Measurements from ENCODE around the gene GPX5. TPM values are rescaled to one million over a fixed set of nuclear protein-coding genes. Genes with fewer than 3 reads are reported as not detected.

GPX5 gene
- total RNA-seq (2014; rRNA removed; shearing (Covaris generic); ENCODE audit: low replicate concordance), result not detected in 2 replicates

- no peaks in the 10 kb centered on the region for H3K4me1 ChIP-seq (ENCODE audit: low read length)
- DNase-seq, result no peak
- no peaks in the 10 kb centered on the region for H3K9me3 ChIP-seq (ENCODE audit: low read length)
- H3K27ac ChIP-seq (ENCODE audit: low read length), result no peak within 1 kb of the TSS
- H3K4me2 ChIP-seq (ENCODE audit: low read depth, low read length, poor library complexity, severe bottlenecking), result no peak within 1 kb of the TSS
- H3K27me3 ChIP-seq (ENCODE audit: low read length), result no peaks in the 10 kb centered on the region
- no peak within 1 kb of the TSS for H3K9ac ChIP-seq (ENCODE audit: low read length)
- H3K4me3 ChIP-seq (ENCODE audit: low read length), result no peak within 1 kb of the TSS
- no peaks in the 10 kb centered on the region for H4K20me1 ChIP-seq (ENCODE audit: insufficient read depth, low read depth, low read length)
- no peaks in the 10 kb centered on the region for H3K79me2 ChIP-seq (ENCODE audit: low read length)
- H3K36me3 ChIP-seq (ENCODE audit: insufficient read depth, low read length), result no peaks in the 10 kb centered on the region
- H2AFZ ChIP-seq (ENCODE audit: low read length), result no peak within 1 kb of the TSS
- H3K9me2 ChIP-seq (replicated peaks; ENCODE audit: insufficient read depth, low read length), result no peaks in the 10 kb centered on the region
These were observed at the start of gene GPX5 for GRCh38 chr6:28525496-28526039. TSS of gene GPX5 (plus strand) at chr6:28525881. CDS start at chr6:28526014, 133 bp downstream.

GRCh38 chr6:28478518-28478917, 47.2 kb upstream of the GPX5 start:
- no peak overlapping the region for H3K4me2 ChIP-seq (ENCODE audit: low read depth, low read length, poor library complexity, severe bottlenecking)

GRCh38 chr6:28480253-28480932, 45.3 kb upstream of the GPX5 start:
- Histone ChIP-seq H2AFZ (ENCODE audit: low read length) (no peak overlapping the region), H3K9ac (ENCODE audit: low read length) (no peak overlapping the region), H3K36me3 (ENCODE audit: insufficient read depth, low read length) (no peaks in the 10 kb centered on the region), H3K4me2 (ENCODE audit: low read depth, low read length, poor library complexity, severe bottlenecking) (no peak overlapping the region), H3K27me3 (ENCODE audit: low read length) (no peaks in the 10 kb centered on the region), H3K4me1 (ENCODE audit: low read length) (no peaks in the 10 kb centered on the region), H3K27ac (ENCODE audit: low read length) (no peak overlapping the region), H4K20me1 (ENCODE audit: insufficient read depth, low read depth, low read length) (no peaks in the 10 kb centered on the region), H3K79me2 (ENCODE audit: low read length) (no peaks in the 10 kb centered on the region), H3K9me3 (ENCODE audit: low read length) (no peaks in the 10 kb centered on the region), H3K9me2 (replicated peaks; ENCODE audit: insufficient read depth, low read length) (no peaks in the 10 kb centered on the region), H3K4me3 (ENCODE audit: low read length) (no peak overlapping the region)
- no peak for DNase-seq

More at GRCh38 chr6:28478518-28478917, 47.2 kb upstream of the GPX5 start:
- Histone ChIP-seq H3K4me1 (ENCODE audit: low read length) (no peaks in the 10 kb centered on the region), H3K9me3 (ENCODE audit: low read length) (no peaks in the 10 kb centered on the region), H3K4me3 (ENCODE audit: low read length) (no peak overlapping the region), H3K27ac (ENCODE audit: low read length) (no peak overlapping the region), H3K27me3 (ENCODE audit: low read length) (no peaks in the 10 kb centered on the region), H3K79me2 (ENCODE audit: low read length) (no peaks in the 10 kb centered on the region), H4K20me1 (ENCODE audit: insufficient read depth, low read depth, low read length) (no peaks in the 10 kb centered on the region), H2AFZ (ENCODE audit: low read length) (no peak overlapping the region), H3K9ac (ENCODE audit: low read length) (no peak overlapping the region), H3K36me3 (ENCODE audit: insufficient read depth, low read length) (no peaks in the 10 kb centered on the region), H3K9me2 (replicated peaks; ENCODE audit: insufficient read depth, low read length) (no peaks in the 10 kb centered on the region)
- DNase-seq, result no peak

GRCh38 chr6:28485482-28485881, 40.2 kb upstream of the GPX5 start:
- H3K36me3 ChIP-seq (ENCODE audit: insufficient read depth, low read length), result no peaks in the 10 kb centered on the region
- H3K9me3 ChIP-seq (ENCODE audit: low read length), result no peaks in the 10 kb centered on the region
- no peaks in the 10 kb centered on the region for H3K27me3 ChIP-seq (ENCODE audit: low read length)

GRCh38 chr6:28486533-28486932, 39.1 kb upstream of the GPX5 start:
- no peak for DNase-seq
- Histone ChIP-seq H3K9ac (ENCODE audit: low read length) (no peak overlapping the region), H3K4me3 (ENCODE audit: low read length) (no peak overlapping the region), H3K79me2 (ENCODE audit: low read length) (no peaks in the 10 kb centered on the region), H3K27ac (ENCODE audit: low read length) (no peak overlapping the region), H3K27me3 (ENCODE audit: low read length) (no peaks in the 10 kb centered on the region), H3K36me3 (ENCODE audit: insufficient read depth, low read length) (no peaks in the 10 kb centered on the region), H3K4me2 (ENCODE audit: low read depth, low read length, poor library complexity, severe bottlenecking) (no peak overlapping the region), H3K4me1 (ENCODE audit: low read length) (peaks cover 11% of the 10 kb centered on the region), H3K9me3 (ENCODE audit: low read length) (no peaks in the 10 kb centered on the region), H2AFZ (ENCODE audit: low read length) (no peak overlapping the region), H3K9me2 (replicated peaks; ENCODE audit: insufficient read depth, low read length) (no peaks in the 10 kb centered on the region), H4K20me1 (ENCODE audit: insufficient read depth, low read depth, low read length) (no peaks in the 10 kb centered on the region)

More at GRCh38 chr6:28485482-28485881, 40.2 kb upstream of the GPX5 start:
- no peaks in the 10 kb centered on the region for H3K9me2 ChIP-seq (replicated peaks; ENCODE audit: insufficient read depth, low read length)
- H3K27ac ChIP-seq (ENCODE audit: low read length), result no peak overlapping the region
- no peak overlapping the region for H2AFZ ChIP-seq (ENCODE audit: low read length)
- H3K4me1 ChIP-seq (ENCODE audit: low read length), result peaks cover 11% of the 10 kb centered on the region
- no peak overlapping the region for H3K4me2 ChIP-seq (ENCODE audit: low read depth, low read length, poor library complexity, severe bottlenecking)
- no peak overlapping the region for H3K9ac ChIP-seq (ENCODE audit: low read length)
- DNase-seq, result no peak
- no peaks in the 10 kb centered on the region for H4K20me1 ChIP-seq (ENCODE audit: insufficient read depth, low read depth, low read length)
- no peak overlapping the region for H3K4me3 ChIP-seq (ENCODE audit: low read length)
- H3K79me2 ChIP-seq (ENCODE audit: low read length), result no peaks in the 10 kb centered on the region

GRCh38 chr6:28486988-28487742, 38.5 kb upstream of the GPX5 start:
- no peaks in the 10 kb centered on the region for H3K9me3 ChIP-seq (ENCODE audit: low read length)
- H3K27ac ChIP-seq (ENCODE audit: low read length), result no peak overlapping the region
- no peak for DNase-seq
- H3K27me3 ChIP-seq (ENCODE audit: low read length), result no peaks in the 10 kb centered on the region
- H4K20me1 ChIP-seq (ENCODE audit: insufficient read depth, low read depth, low read length), result no peaks in the 10 kb centered on the region
- H2AFZ ChIP-seq (ENCODE audit: low read length), result no peak overlapping the region
- H3K4me1 ChIP-seq (ENCODE audit: low read length), result peaks cover 11% of the 10 kb centered on the region
- H3K4me3 ChIP-seq (ENCODE audit: low read length), result no peak overlapping the region
- H3K9me2 ChIP-seq (replicated peaks; ENCODE audit: insufficient read depth, low read length), result no peaks in the 10 kb centered on the region
- H3K9ac ChIP-seq (ENCODE audit: low read length), result no peak overlapping the region
- H3K79me2 ChIP-seq (ENCODE audit: low read length), result no peaks in the 10 kb centered on the region
- no peak overlapping the region for H3K4me2 ChIP-seq (ENCODE audit: low read depth, low read length, poor library complexity, severe bottlenecking)
- no peaks in the 10 kb centered on the region for H3K36me3 ChIP-seq (ENCODE audit: insufficient read depth, low read length)

GRCh38 chr6:28488916-28489365, 36.7 kb upstream of the GPX5 start:
- no peak overlapping the region for H3K27ac ChIP-seq (ENCODE audit: low read length)
- DNase-seq, result no peak
- H3K9me2 ChIP-seq (replicated peaks; ENCODE audit: insufficient read depth, low read length), result no peaks in the 10 kb centered on the region

More at GRCh38 chr6:28488916-28489365, 36.7 kb upstream of the GPX5 start:
- Histone ChIP-seq H3K79me2 (ENCODE audit: low read length) (no peaks in the 10 kb centered on the region), H3K4me2 (ENCODE audit: low read depth, low read length, poor library complexity, severe bottlenecking) (peak overlapping the region; percentile 53), H3K4me3 (ENCODE audit: low read length) (no peak overlapping the region), H3K4me1 (ENCODE audit: low read length) (peaks cover 11% of the 10 kb centered on the region), H2AFZ (ENCODE audit: low read length) (peak overlapping the region; percentile 24; the same call in 1 of the 2 replicates), H3K9me3 (ENCODE audit: low read length) (no peaks in the 10 kb centered on the region), H3K9ac (ENCODE audit: low read length) (no peak overlapping the region; the same call in 1 of the 2 replicates), H3K27me3 (ENCODE audit: low read length) (no peaks in the 10 kb centered on the region), H4K20me1 (ENCODE audit: insufficient read depth, low read depth, low read length) (no peaks in the 10 kb centered on the region), H3K36me3 (ENCODE audit: insufficient read depth, low read length) (no peaks in the 10 kb centered on the region)

Data from Karpas-422 (cell line).